Coronary artery (tissue), 2 donors: ENCODE measurements around the gene EHD2.
"Not testable (repeated sequence)": the region's sequence is repeated elsewhere in the genome, so short reads cannot be mapped to it uniquely, and the experiment has no call there.

Experiments
- DNase-seq: peaks from one replicate; pipeline ENCODE4 v3.0.0-alpha.2; 2017; ENCODE audit warnings: low spot score
- H3K27ac ChIP-seq, 2 donors: fragments of 200-600 bp; sonication (generic); one replicate each; pipeline ENCODE4 v1.5.1; 2016 to 2019
- H3K4me3 ChIP-seq: fragments of 200-600 bp; sonication (generic); 2 replicates; pipeline ENCODE4 v1.5.1; 2016; ENCODE audit warnings: mild to moderate bottlenecking, moderate library complexity
- CTCF ChIP-seq: fragments of 200-600 bp; sonication (generic); IDR thresholded peaks from one replicate; pipeline ENCODE4 v1.5.1; 2019; ENCODE audit warnings: antibody characterized with exemption

The EHD2 gene

GRCh38 chr19:47723581-47723940, 10.3 kb downstream of the EHD2 start:
- peak overlapping the region; percentile 67 for H3K4me3 ChIP-seq
- TF ChIP-seq CTCF, result no peak
- peak; percentile 82 for DNase-seq
- H3K27ac ChIP-seq, result peak overlapping the region; percentile 76 to 89

- no peak for DNase-seq
- Histone ChIP-seq H3K4me3 (no peak overlapping the region), H3K27ac (peak overlapping the region in 1 of 2 donors; percentile 63)
- no peak for TF ChIP-seq CTCF
Measured at GRCh38 chr19:47725759-47726401, 12.7 kb downstream of the EHD2 start.

GRCh38 chr19:47726467-47726866, 13.2 kb downstream of the EHD2 start:
- Histone ChIP-seq H3K27ac (peak overlapping the region in 1 of 2 donors; percentile 63), H3K4me3 (no peak overlapping the region)
- no peak for TF ChIP-seq CTCF
- DNase-seq, result no peak

GRCh38 chr19:47728295-47728694, 15.1 kb downstream of the EHD2 start:
- peak overlapping the region; percentile 42 to 92 for H3K27ac ChIP-seq
- not testable (repeated sequence) for DNase-seq

GRCh38 chr19:47729468-47729798, 16.2 kb downstream of the EHD2 start:
- Histone ChIP-seq H3K27ac (peak overlapping the region; percentile 83 to 92), H3K4me3 (peak overlapping the region; percentile 61)
- peak; percentile 93 for DNase-seq
- TF ChIP-seq CTCF, result no peak

More at GRCh38 chr19:47728295-47728694, 15.1 kb downstream of the EHD2 start:
- H3K4me3 ChIP-seq, result not testable (repeated sequence)

- Histone ChIP-seq H3K27ac (peak overlapping the region; percentile 83 to 92), H3K4me3 (peak overlapping the region; percentile 61)
- no peak for TF ChIP-seq CTCF
- no peak for DNase-seq
Measured at GRCh38 chr19:47729799-47730520, 16.7 kb downstream of the EHD2 start.

- peak overlapping the region; percentile 83 to 92 for H3K27ac ChIP-seq
- TF ChIP-seq CTCF, result no peak
- H3K4me3 ChIP-seq, result peak overlapping the region; percentile 61
Measured at GRCh38 chr19:47730521-47730889, 17.3 kb downstream of the EHD2 start.

More at GRCh38 chr19:47730521-47730889, 17.3 kb downstream of the EHD2 start:
- no peak for DNase-seq
